Muscle of leg (tissue), 11 donors: Measurements from ENCODE around the gene NCKAP5. TPM values are rescaled to one million over a fixed set of nuclear protein-coding genes. Genes with fewer than 3 reads are reported as not detected.

Experiments used
- DNase-seq: peaks from one replicate; pipeline ENCODE4 v3.0.0; 2013
- H3K27ac ChIP-seq: one replicate; pipeline ENCODE4 v1.5.1; 2013; ENCODE audit warnings: mild to moderate bottlenecking, low read length, control low read depth
- H3K27me3 ChIP-seq: one replicate; pipeline ENCODE4 v1.6.1; 2013; ENCODE audit warnings: low read length; ENCODE audit not compliant: control insufficient read depth, insufficient read depth
- H3K36me3 ChIP-seq: one replicate; pipeline ENCODE4 v1.6.1; 2013; ENCODE audit warnings: low read length; ENCODE audit not compliant: control insufficient read depth, insufficient read depth
- H3K4me1 ChIP-seq: one replicate; pipeline ENCODE4 v1.6.1; 2013; ENCODE audit warnings: low read length; ENCODE audit not compliant: control insufficient read depth, insufficient read depth
- H3K4me3 ChIP-seq: one replicate; pipeline ENCODE4 v1.5.1; 2013; ENCODE audit warnings: low read length, control low read depth
- H3K9me3 ChIP-seq: replicated peaks from 2 replicates; pipeline ENCODE4 v1.6.1; 2013; ENCODE audit warnings: low read depth, low read length; ENCODE audit not compliant: control insufficient read depth
- WGBS: methylation state at CpG from one replicate; pipeline ENCODE4 v1.1.5; 2013; ENCODE audit warnings: missing lambda C conversion rate; ENCODE audit not compliant: insufficient coverage; 5-methylcytosine and 5-hydroxymethylcytosine counted together
- polyA plus RNA-seq, 8 donors: library from polyadenylated mRNA; unstranded; fragments of 120-200 nt; gene quantifications; one replicate each; pipeline versions ENCODE4 v1.2.1 to v1.2.3, GENCODE V29; 2013; ENCODE audit warnings: inconsistent platforms in 1 of 8, low replicate concordance in 1 of 8; ENCODE audit not compliant: insufficient read length in 8 of 8, insufficient read depth in 1 of 8
- total RNA-seq: library from RNA; stranded (reverse); fragments of 120-200 nt; gene quantifications from one replicate; pipeline ENCODE4 v1.2.4, GENCODE V29; 2013

The NCKAP5 gene
- total and polyA plus RNA-seq, 9 donors, result 3.7 to 8.9 (median 5.0) TPM

GRCh38 chr2:132758995-132759394, 809.3 kb downstream of the NCKAP5 start:
- Histone ChIP-seq H3K27me3 (no peaks in the 10 kb centered on the region), H3K4me3 (no peak overlapping the region), H3K4me1 (peaks cover 2% of the 10 kb centered on the region), H3K36me3 (no peaks in the 10 kb centered on the region), H3K27ac (no peak overlapping the region), H3K9me3 (peaks cover 2% of the 10 kb centered on the region)
- no peak for DNase-seq

- peaks cover 2% of the 10 kb centered on the region for H3K9me3 ChIP-seq
- H3K36me3 ChIP-seq, result no peaks in the 10 kb centered on the region
- 33% methylated on average over 1 of the region's 3 CpGs for WGBS
- peaks cover 2% of the 10 kb centered on the region for H3K4me1 ChIP-seq
- DNase-seq, result peak; percentile 32
- no peak overlapping the region for H3K27ac ChIP-seq
- no peak overlapping the region for H3K4me3 ChIP-seq
- no peaks in the 10 kb centered on the region for H3K27me3 ChIP-seq
Measured at GRCh38 chr2:132757676-132758075, 810.6 kb downstream of the NCKAP5 start.

GRCh38 chr2:132757002-132757589, 811.2 kb downstream of the NCKAP5 start:
- no peaks in the 10 kb centered on the region for H3K36me3 ChIP-seq
- peaks cover 2% of the 10 kb centered on the region for H3K9me3 ChIP-seq
- H3K4me3 ChIP-seq, result no peak overlapping the region
- H3K4me1 ChIP-seq, result peaks cover 2% of the 10 kb centered on the region
- no peak for DNase-seq
- H3K27me3 ChIP-seq, result no peaks in the 10 kb centered on the region
- no CpG with 5 or more reads among the region's 3 CpGs for WGBS
- H3K27ac ChIP-seq, result no peak overlapping the region

GRCh38 chr2:132754867-132755472, 813.3 kb downstream of the NCKAP5 start:
- Histone ChIP-seq H3K4me3 (no peak overlapping the region), H3K36me3 (no peaks in the 10 kb centered on the region), H3K27ac (no peak overlapping the region), H3K4me1 (peaks cover 2% of the 10 kb centered on the region), H3K9me3 (peaks cover 2% of the 10 kb centered on the region), H3K27me3 (no peaks in the 10 kb centered on the region)
- no peak for DNase-seq
- WGBS, result 80% methylated on average over 1 of the region's 2 CpGs

- Histone ChIP-seq H3K36me3 (no peaks in the 10 kb centered on the region), H3K9me3 (peaks cover 2% of the 10 kb centered on the region), H3K4me1 (peaks cover 2% of the 10 kb centered on the region), H3K27me3 (no peaks in the 10 kb centered on the region), H3K27ac (no peak overlapping the region), H3K4me3 (no peak overlapping the region)
- no CpG with 5 or more reads among the region's 1 CpG for WGBS
- DNase-seq, result no peak
Measured at GRCh38 chr2:132754392-132754791, 813.9 kb downstream of the NCKAP5 start.

GRCh38 chr2:132752421-132753206, 815.6 kb downstream of the NCKAP5 start:
- 100% methylated on average over 2 of the region's 5 CpGs for WGBS
- no peaks in the 10 kb centered on the region for H3K4me1 ChIP-seq
- H3K27ac ChIP-seq, result no peak overlapping the region
- H3K4me3 ChIP-seq, result no peak overlapping the region
- no peak for DNase-seq
- no peaks in the 10 kb centered on the region for H3K36me3 ChIP-seq
- H3K27me3 ChIP-seq, result no peaks in the 10 kb centered on the region
- no peaks in the 10 kb centered on the region for H3K9me3 ChIP-seq

- DNase-seq, result no peak
- no peak overlapping the region for H3K27ac ChIP-seq
Measured at GRCh38 chr2:132751836-132752235, 816.4 kb downstream of the NCKAP5 start.

GRCh38 chr2:132750606-132751005, 817.7 kb downstream of the NCKAP5 start:
- Histone ChIP-seq H3K4me3 (no peak overlapping the region), H3K27me3 (no peaks in the 10 kb centered on the region), H3K9me3 (no peaks in the 10 kb centered on the region), H3K27ac (no peak overlapping the region), H3K4me1 (no peaks in the 10 kb centered on the region), H3K36me3 (no peaks in the 10 kb centered on the region)
- no peak for DNase-seq

More at GRCh38 chr2:132751836-132752235, 816.4 kb downstream of the NCKAP5 start:
- no peaks in the 10 kb centered on the region for H3K36me3 ChIP-seq
- no peaks in the 10 kb centered on the region for H3K4me1 ChIP-seq
- no peak overlapping the region for H3K4me3 ChIP-seq
- no peaks in the 10 kb centered on the region for H3K9me3 ChIP-seq
- no peaks in the 10 kb centered on the region for H3K27me3 ChIP-seq

- WGBS, result 80% methylated on average over 1 of the region's 2 CpGs
- H3K4me3 ChIP-seq, result no peak overlapping the region
Measured at GRCh38 chr2:132747046-132747445, 821.2 kb downstream of the NCKAP5 start.

GRCh38 chr2:132741754-132742153, 826.5 kb downstream of the NCKAP5 start:
- Histone ChIP-seq H3K9me3 (no peaks in the 10 kb centered on the region), H3K36me3 (no peaks in the 10 kb centered on the region), H3K27me3 (no peaks in the 10 kb centered on the region), H3K4me3 (no peak overlapping the region), H3K27ac (no peak overlapping the region), H3K4me1 (no peaks in the 10 kb centered on the region)
- WGBS, result 97% methylated on average over 3 of the region's 3 CpGs
- no peak for DNase-seq

More at GRCh38 chr2:132747046-132747445, 821.2 kb downstream of the NCKAP5 start:
- Histone ChIP-seq H3K36me3 (no peaks in the 10 kb centered on the region), H3K27me3 (no peaks in the 10 kb centered on the region), H3K9me3 (no peaks in the 10 kb centered on the region), H3K4me1 (no peaks in the 10 kb centered on the region), H3K27ac (no peak overlapping the region)
- DNase-seq, result no peak
